ENCODE data around the gene ARHGAP45.
"Not testable (repeated sequence)": the region's sequence is repeated elsewhere in the genome, so short reads cannot be mapped to it uniquely, and the experiment has no call there.

Gene ARHGAP45

DNA sequence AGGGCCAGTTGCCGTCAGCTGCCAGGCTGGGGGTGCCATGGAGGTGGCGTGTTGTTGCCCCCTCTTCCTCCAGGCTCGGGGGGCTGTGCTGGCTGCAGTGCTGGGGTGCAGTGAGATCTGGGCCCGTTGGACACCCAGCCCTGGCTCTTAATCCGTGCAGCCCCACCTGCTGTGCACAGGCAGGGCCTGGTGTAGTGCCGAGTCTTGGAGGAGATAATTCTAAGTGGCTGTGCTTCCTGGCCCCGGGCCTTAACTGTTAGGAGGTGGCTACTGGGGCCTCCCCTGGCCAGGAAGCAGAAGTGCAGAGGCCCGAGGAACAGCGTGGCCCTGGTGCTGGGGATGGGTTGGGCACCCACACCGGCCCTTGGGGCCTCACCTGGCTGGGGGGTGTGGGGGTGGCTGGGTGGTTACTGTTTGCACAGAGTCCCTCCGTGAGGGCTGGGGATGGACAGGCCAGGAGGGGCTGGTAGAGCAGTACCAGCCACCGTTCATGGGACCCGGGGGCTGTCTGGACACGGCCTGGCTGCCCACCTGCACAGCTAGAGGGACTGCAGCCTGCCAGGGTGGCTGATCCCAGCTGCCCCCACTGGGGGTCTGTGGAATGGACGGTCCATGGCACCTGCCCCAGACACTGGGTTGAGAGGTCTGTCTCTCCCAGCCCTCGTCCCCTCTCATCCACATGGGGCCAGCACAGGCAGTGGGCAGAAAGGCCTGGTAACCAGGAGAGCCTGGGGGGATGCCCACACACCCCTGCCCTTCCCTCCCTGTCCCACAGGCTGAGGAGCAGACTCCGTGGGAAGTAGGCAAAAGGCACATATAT, 40.1 kb downstream of the ARHGAP45 start:
- no peak for DNase-seq

DNA sequence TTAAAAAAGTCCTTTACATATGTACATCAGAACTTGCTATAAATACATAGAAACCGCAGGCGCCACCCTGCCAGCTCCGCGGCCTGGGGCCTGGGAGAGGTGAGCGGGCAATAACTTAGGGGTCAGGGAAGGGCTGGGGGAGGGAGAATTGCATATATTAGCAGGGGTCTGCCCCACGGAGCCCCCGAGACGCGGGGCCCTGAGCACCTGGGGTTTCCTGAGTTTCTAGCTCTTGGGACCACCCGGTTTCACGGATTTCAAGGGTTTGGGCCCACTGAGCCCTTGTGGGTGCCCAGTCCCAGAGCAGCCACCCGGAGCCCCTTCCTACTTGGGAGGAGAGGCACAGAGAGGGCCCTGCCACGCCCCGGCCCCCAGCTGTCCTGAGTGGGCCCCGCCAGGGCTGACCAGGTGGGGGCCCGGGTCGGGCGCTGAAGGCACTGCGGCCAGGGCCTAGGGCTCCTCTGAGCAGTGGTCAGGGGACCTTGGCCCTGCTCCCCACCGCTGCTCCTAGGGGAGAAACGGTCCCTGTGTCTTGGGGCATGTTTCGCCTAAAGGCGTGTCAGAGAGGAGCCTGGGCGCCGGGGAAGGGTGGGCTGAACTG, 40.8 kb downstream of the ARHGAP45 start:
- DNase-seq = no peak

DNA sequence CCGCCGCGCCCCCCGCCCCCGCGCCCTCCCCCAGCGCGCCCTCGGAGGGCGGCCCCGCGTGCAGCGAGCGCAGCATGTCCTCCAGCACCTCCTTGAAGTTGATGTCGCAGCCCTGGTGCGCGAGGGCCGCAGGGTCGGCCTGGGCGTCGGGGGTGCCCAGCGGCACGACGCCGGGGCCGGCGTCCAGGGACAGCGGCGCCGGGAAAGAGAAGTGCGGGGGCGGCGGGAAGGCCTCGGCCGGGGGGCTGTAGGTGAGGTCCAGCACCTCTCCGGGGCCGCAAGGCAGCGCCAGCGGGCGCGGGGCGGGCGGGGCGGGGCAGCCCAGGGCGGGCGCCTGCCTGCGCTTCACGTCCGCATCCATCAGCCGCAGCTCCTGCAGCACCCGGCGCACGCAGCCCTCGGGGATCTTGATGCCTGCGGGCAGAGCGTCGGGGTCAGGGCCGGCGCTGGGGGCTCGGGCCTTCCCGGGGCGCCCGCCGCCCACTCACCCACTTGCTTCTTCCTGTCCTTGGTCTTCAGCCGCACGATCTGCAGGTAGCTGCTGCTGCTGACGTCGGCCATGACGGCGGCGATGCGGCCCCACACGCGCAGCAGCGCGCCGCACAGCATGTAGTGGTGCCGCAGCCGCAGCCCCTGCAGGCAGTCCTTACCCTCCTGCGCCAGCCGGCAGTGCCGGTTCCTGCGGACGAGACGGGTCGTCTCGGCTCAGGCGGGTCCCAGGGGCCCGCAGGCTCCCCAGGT, 41.5 kb downstream of the ARHGAP45 start:
- DNase-seq = no peak

DNA sequence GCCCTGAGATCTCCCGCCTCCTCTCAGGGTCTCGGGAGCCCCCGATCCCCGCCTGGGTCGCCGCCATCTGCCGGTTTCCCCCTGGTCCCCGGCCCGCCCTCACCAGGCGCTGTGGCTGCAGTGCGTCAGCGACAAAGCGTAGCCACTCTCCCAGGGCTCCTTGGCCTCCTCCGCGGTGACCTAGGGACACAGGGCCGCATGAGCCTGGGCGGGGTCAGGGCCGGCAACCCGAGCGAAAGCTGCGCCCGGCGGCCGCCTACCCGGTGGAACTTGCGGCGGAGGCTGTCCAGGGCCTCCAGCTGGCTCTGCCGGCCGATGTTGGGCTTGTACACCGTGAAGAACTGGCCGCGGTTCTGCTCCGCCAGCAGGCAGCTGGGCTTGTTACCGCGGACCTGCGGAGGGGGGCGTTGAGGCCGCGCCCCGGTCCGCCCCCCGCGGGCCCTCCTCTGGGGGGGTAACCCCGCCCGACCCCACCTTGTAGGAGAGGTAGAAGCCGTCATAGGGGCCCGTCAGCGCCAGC, 42.1 kb downstream of the ARHGAP45 start:
- no peak for DNase-seq

DNA sequence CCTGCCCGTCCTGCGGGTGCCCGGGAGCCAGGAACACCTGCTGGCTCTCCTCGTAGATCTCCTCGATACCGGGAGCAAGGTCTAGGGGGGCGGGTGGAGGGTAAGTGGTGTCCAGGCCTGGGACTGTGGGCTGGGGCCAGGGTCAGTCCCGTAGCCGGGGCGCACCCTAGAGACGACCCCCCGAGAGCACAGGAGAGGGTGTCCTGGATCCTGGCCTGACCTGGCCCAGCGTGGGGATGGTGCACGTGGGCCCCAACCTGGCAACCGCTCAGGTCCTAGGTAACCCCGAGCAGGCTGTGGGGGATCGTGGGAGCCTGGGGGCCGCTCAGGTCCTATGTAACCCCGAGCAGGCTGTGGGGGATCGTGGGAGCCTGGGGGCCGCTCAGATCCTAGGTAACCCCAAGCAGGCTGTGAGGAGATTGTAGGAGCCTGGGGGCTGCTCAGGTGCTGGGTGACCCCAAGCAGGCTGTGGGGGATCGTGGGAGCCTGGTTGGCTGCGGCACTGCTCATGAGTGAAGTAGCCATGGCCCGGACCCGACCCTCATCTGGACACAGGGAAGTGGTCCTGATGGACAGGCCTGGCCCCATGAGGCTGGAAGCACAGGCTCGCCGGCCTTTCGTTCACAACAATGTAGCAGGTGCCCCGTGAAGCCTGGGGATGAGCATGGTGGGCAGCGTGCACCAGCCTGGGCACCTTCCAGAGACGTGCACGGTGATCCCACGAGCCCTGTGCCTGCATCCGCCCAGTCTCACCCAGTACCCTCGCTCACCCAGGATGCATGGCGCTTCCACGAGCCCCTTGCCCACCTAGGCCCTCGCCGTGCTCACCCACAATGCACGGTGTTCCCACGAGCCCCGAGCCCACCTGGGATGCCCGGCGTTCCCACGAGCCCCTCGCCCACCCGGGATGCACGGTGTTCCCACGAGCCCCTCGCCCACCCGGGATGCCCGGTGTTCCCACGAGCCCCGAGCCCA, 43.0 kb downstream of the ARHGAP45 start:
- DNase-seq = no peak

DNA sequence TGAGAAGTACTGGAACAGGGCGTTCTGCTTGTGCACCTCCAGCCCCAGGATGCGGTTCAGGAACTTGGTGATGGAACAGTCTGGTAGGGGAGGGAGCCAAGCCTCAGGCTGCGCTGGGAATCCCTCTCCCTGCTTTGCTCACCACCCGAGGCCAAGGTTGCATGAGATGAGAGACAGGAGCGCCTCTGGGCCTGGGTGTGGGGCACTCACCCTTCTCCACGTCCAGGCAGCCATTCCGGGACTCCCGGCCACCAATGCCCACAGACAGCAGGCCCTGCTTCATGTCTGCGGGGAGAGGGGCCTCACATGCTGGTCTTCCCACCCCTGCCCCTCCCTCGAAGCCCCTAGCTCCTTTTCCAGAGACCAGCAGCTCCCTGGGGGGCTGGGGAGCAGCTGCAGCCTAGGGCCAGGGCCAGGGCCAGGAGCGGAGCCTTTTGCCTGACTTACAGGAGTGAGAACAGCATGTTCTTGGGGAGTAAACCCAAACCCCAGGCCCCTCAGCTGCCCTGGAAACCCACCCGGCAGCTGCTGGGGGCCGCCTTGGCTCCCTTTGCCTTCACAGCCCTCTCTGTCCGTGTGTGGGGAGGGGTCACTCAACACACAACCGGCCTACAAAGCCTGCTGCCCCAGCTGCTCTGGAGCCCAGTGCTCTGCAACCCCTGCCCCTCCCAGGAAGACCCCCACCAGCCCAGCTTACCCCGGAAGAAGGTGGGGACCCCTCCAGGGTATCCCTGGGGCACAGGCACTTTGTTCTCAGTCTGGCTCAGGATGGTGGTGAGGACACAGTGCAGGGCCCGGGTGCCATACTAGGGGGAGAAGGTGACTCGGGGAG, 44.1 kb downstream of the ARHGAP45 start:
- no peak for DNase-seq

DNA sequence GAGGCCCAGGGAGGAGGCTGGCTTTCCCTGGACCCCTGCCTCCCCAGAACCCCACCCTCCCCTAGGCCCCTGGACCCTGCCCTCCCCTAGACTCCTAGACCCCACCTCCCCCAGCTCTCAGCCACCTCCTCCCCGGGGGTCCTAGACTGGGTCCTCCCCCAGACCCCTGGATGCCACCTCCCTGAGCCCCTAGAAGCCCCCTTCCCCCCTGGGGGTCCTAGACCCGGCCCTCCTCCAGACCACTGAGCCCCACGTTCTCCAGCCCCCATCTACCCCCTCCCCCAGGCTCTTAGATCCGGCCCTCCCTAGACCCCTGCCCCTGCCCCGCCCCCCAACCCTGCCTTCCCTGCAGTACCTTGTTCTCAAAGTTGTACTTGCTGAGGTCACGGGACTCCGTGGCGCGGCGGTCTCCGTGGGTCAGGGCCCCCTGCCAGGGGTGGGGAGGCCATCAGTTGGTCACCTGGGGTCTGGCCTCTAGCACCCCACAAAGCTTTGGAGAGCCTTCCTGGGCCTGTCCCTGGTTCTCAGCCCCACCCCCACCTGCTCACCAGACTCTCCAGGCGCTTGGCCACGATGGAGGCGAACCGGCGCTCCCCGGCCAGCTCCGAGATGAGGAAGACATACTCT, 44.8 kb downstream of the ARHGAP45 start:
- DNase-seq = no peak

DNA sequence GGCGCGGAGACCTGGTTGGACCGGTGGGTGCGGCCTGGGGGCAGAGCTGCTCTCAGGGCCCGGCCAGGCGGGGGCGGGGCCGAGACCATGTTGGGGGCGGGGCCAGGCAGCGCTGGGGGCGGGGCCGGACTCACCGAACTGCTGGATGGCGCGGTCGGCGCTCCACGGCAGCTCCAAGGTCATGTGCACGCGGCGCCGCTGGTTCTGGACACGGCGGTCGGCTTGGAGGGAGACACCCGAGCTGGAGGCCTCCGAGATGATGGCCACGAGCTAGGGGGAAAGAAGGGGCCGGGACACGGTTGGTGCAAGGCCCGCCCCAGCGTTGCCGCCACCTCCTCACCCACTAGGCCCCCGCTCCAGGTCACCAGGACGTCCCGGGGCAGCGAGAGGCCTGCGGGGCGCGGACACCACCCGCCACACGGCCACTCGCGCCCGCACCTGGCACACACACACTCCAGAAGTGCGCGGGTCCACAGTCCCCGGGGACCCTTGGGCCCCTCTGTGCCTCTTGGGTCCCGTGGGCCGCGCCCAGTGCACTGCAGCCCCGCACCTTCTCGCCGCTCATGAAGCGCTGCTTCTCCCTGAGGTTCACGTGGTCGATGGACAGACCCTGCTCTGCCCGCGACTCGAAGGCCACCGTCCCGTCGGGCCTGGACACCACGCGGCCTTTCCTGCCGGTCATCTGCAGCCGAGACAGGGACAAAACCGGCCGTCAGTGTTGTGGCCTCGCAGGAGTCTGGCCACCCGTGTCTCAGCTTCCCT, 45.5 kb downstream of the ARHGAP45 start:
- no peak for DNase-seq

DNA sequence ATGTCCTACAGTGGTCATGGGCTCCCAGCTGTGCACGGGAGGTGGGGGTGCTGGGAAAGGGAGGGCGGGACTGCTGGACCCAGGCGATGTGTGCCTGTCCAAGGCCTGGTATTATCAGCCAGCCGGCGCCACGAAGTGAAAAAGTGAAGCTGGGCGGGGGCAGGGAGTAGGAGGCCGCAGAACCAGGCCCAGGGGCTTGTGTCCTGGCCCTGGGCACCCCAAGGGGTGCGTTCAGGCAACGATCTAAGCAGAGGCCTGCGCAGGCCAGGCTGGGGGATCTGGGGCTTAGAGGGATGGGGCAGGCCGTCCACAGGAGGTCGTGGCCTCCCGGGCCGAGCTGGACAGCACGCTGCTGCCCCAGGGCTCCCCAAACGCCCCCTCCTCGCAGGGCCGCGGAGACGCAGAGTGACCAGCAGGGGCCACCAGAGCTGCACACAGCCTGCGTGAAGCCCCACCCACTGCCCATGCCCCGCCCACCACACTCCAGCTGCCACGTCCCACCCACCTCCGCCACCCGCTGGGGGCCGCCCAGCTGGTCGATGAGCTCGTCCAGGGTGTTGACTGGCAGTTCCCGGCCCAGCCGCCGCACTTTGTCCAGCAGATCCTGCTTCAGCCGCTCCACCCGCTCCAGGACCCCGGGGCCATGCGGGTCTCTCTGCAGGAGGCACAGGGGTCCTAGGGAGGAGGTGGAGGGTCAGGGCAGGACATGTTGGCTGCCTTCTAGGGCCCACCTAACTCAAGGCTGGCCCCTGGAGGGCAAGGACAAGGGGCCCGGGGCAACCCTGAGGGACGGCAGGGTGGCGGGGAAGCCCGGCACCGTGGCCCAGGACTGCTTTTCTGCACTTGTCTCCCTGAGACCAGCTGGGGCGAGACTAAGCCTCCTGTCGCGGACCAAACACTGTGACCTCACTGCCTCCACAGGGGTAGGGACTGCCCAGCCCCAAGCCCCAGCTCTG, 46.3 kb downstream of the ARHGAP45 start:
- DNase-seq = peak; percentile 87

DNA sequence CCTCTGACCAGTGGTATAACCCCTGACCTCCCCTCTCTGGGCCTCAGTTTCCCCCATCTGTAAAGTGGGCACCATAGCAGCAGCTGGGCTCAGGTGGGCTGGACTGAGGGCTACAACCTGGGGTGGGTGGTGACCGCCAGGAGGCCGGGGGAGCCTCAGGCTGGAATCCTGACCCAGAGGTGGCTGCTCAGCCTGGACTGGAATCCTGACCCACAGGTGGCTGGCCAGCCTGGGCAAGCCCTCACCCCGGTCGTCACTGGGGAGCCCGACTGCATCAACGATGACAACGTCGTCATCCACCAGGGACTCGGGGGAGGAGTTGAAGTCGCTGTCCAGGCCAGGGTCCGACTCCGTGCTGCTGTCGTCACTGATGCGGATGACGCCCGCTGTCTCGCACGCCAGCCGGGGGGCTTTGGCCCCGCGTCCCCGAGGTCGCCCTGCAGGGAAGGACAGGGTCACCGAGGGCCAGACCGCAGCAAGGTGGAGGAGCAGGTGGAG, 47.1 kb downstream of the ARHGAP45 start:
- DNase-seq = no peak

DNA sequence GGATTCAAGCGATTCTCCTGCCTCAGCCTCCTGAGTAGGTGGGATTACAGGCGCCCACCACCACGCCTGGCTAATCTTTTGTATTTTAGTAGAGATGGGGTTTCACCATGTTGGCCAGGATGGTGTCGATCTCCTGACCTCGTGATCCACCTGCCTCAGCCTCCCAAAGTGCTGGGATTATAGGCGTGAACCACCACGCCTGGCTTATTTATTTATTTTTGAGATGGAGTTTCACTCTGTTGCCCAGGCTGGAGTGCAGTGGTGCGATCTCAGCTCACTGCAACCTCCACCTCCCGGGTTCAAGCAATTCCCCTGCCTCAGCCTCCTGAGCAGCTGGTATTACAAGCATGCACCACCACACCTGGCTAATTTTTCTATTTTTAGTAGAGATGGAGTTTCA, 47.8 kb downstream of the ARHGAP45 start:
- not testable (repeated sequence) for DNase-seq

DNA sequence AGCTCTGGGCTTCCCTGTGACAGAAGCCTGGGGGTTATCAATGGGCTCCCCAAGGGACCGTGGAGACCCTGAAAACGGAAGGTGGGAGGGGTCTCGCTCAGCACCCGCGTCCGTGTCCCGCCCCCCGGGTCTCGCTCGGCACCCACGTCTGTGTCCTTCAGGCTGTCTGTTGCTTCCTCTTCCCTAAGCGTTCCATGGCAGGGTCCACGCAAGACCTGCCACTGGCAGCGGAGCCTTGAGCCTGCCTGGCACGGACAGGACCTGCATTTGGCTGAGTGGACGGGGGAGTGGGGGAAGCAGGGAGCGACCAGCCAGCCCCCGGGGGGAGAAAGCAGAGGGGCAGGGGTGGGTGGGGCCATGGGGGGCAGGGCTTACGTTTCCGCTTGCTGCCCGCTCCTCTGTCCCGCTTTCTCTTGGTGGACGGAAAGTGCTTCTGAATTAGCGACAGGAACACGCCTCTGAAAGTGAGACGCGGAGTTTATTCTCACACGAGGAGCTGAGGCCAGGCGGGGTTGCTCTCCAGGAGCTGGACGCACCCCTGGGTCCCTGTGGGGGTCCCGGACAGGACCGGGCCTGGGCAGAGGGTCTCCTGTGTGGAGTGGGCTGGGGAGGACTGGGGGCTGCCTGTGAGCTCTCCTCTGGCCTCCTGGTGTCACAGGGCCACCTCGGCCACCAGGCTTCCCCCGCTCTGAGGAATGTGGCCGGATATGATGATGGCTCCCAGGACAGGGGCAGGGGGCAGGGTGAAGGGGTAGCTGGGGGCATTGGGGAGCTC, 48.9 kb downstream of the ARHGAP45 start:
- DNase-seq = no peak

DNA sequence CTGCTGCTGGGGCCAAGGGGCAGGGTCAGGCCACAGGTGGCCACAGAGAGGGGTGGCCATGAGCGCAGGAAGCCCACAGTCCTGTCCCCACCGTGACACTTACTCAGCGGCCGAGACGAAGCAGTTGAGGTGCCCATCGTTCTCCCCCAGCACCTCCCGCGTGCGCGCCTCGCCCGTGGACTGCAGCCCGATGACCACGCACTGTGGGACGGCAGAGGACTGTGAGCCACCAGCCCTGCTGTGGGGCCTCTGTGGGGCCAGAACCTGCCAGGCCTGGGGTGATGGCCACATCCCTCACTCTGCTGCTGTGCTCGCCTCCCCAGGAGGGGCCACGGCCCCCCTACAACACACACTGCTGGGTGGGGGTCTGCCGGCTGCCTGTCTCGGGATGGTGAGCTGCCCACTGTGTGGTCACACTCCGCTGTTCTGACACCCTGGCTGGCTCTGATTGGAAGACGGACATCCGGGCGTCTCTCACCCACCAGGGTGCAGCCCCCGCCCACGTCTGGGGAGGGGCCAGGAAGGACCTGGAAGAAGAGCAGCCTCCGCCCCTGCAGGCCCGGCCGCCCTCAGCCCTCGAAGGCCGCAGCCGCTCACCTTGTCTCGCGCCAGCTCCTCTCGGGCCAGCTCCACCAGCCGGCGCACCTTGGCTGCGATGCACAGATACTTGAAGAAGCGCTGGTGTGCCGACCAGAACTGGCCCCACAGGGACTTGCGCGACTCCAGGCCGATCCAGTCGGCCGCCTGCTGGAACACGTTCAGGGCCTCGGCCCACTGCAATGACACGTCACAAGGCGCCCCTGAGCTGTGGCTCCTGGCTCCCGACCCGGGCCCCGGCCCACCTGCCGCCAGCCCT, 50.0 kb downstream of the ARHGAP45 start:
- no peak for DNase-seq

DNA sequence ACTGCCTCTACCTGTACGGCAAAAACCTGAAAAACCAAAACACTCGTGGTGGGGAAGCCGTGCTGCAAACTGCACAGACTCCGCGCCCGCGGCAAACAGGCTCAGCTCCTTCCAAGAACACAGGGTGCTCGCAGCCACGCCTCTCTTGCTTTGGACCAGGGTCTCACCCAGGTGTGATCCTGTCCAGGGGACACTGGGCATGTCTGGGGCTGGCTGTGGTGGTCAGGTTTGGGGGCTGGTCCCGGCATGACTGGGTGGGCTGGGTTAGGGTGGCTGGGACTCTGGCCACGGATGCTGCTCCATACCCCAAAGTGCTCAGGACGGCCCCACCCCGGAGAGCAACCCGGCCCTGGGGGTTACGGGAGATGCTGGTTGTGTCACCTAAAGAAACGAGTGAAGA, 50.7 kb downstream of the ARHGAP45 start:
- DNase-seq = no peak

DNA sequence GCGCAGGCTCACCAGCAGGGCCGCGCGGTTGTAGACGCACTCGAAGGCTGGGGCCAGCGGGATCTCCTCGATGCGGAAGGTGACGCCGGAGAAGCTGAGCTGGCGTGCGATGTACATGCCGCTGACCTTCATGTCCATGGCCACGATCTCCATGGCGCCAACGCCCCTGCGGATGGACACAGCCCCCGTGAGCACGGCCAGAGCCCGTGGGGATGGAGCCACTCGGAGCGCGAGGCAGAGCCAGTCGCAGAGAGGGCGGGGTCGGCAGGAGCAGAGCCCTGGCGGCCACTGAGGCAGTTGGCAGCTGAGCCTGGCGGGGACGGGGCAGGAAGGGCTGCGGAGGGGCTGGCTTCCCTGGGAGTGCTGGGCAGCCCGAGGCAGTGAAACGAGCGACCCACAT, 52.0 kb downstream of the ARHGAP45 start:
- no peak for DNase-seq

DNA sequence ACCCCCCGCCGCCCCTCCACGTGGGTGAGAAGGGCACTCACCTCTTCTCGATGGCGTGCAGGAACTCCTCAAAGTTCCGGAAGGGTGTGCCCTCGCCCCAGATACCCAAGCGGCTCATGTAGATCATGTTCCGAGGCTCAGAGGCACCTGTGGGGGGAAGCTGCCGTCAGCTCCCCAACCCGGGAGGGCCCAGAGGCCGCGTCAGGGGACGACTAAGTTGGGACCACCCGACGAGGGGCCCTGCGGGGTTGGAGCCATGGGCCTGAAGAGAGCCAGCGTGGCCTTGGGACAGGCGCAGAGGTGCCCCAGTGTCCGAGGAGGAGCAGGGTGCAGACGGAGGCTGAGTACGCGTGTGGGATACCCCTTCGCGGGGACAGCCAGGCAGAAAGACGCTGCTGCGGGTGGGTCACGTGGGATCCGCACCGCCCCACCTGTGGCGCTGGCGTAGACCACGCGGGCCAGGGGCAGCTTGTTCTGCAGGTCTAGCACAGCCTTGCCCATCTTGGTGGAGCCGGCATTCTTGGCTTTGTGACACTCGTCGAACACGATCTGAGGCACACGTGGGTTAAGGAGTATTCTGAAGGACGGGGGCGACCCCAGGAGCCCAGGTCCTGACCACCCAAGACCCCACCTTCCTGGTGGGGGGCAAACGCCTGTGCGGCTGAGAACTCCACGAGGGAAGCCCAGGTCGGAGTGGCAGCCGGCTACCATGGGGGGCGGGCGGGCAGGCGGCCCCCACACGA, 52.7 kb downstream of the ARHGAP45 start:
- no peak for DNase-seq

All from activated CD4-positive, alpha-beta T cell treated with anti-CD3 and anti-CD28 coated beads, Interleukin-2, Interleukin-6, amounts not matched to agents 100 ng/mL and 50 ng/mL, durations not matched to agents 16 hours and 8 hours (primary cell).